ENCODE results near the gene EHHADH. TPM values are rescaled to one million over a fixed set of nuclear protein-coding genes. Genes with fewer than 3 reads are reported as not detected.
"Not testable (repeated sequence)": the region's sequence is repeated elsewhere in the genome, so short reads cannot be mapped to it uniquely, and the experiment has no call there.

Gene EHHADH
- total and polyA plus RNA-seq, 4 donors, result 2.8 to 11.1 (median 6.3) TPM

GRCh38 chr3:185263423-185263822 is 9.6 kb upstream of the EHHADH start:
- no peak for TF ChIP-seq CTCF (IDR thresholded peaks at IDR 0.05; ENCODE audit: control extremely low read depth, extremely low read depth)
- DNase-seq (no peak), ATAC-seq (ENCODE audit: insufficient read depth, low FRiP score) (no peak)
- Histone ChIP-seq H3K27me3 (ENCODE audit: control insufficient read depth in 3 of 3, insufficient read depth in 3 of 3, low read length in 2 of 3) (no peaks in the 10 kb centered on the region), H3K36me3 (ENCODE audit: control insufficient read depth in 4 of 4, insufficient read depth in 4 of 4, low read length in 4 of 4) (no peaks in the 10 kb centered on the region), H3K9me3 (ENCODE audit: control insufficient read depth in 4 of 4, insufficient read depth in 3 of 4, low read length in 3 of 4) (no peaks in the 10 kb centered on the region), H3K9ac (ENCODE audit: insufficient read depth in 1 of 2, low read length in 2 of 2) (no peak overlapping the region), H3K4me1 (ENCODE audit: control insufficient read depth in 5 of 5, insufficient read depth in 5 of 5, low read length in 5 of 5) (no peaks in the 10 kb centered on the region), H3K4me3 (no peak overlapping the region), H3K27ac (ENCODE audit: low read depth in 1 of 2, low read length in 1 of 2) (no peak overlapping the region)
- WGBS, 2 donors, result 93 to 96% methylated on average over 4 of the region's 4 CpGs

GRCh38 chr3:185257334-185257733 is 3.5 kb upstream of the EHHADH start:
- DNase-seq (no peak), ATAC-seq (ENCODE audit: insufficient read depth, low FRiP score) (no peak)
- H3K9ac ChIP-seq (ENCODE audit: insufficient read depth in 1 of 2, low read length in 2 of 2), result no peak overlapping the region
- H3K27me3 ChIP-seq (ENCODE audit: control insufficient read depth in 3 of 3, insufficient read depth in 3 of 3, low read length in 2 of 3), result no peaks in the 10 kb centered on the region
- H3K27ac ChIP-seq (ENCODE audit: low read depth in 1 of 2, low read length in 1 of 2), result no peak overlapping the region
- H3K4me1 ChIP-seq (ENCODE audit: control insufficient read depth in 5 of 5, insufficient read depth in 5 of 5, low read length in 5 of 5), result peaks cover 0 to 4% (median 0%) of the 10 kb centered on the region in 5 donors
- TF ChIP-seq CTCF (IDR thresholded peaks at IDR 0.05; ENCODE audit: control extremely low read depth, extremely low read depth), result no peak
- no peak overlapping the region for H3K4me3 ChIP-seq
- H3K36me3 ChIP-seq (ENCODE audit: control insufficient read depth in 4 of 4, insufficient read depth in 4 of 4, low read length in 4 of 4), result no peaks in the 10 kb centered on the region
- no peaks in the 10 kb centered on the region for H3K9me3 ChIP-seq (ENCODE audit: control insufficient read depth in 4 of 4, insufficient read depth in 3 of 4, low read length in 3 of 4)
- WGBS, 2 donors, result 97 to 98% methylated on average over 1 of the region's 1 CpG

GRCh38 chr3:185254799-185255198 is 950 bp upstream of the EHHADH start:
- no peak overlapping the region for H3K4me3 ChIP-seq
- TF ChIP-seq CTCF (IDR thresholded peaks at IDR 0.05; ENCODE audit: control extremely low read depth, extremely low read depth), result no peak
- peaks cover 0 to 4% (median 0%) of the 10 kb centered on the region in 5 donors for H3K4me1 ChIP-seq (ENCODE audit: control insufficient read depth in 5 of 5, insufficient read depth in 5 of 5, low read length in 5 of 5)
- 93 to 96% methylated on average over 4 of the region's 4 CpGs for WGBS, 2 donors
- H3K27ac ChIP-seq (ENCODE audit: low read depth in 1 of 2, low read length in 1 of 2), result no peak overlapping the region
- no peaks in the 10 kb centered on the region for H3K36me3 ChIP-seq (ENCODE audit: control insufficient read depth in 4 of 4, insufficient read depth in 4 of 4, low read length in 4 of 4)
- DNase-seq (no peak), ATAC-seq (ENCODE audit: insufficient read depth, low FRiP score) (no peak)
- no peaks in the 10 kb centered on the region for H3K9me3 ChIP-seq (ENCODE audit: control insufficient read depth in 4 of 4, insufficient read depth in 3 of 4, low read length in 3 of 4)
- H3K9ac ChIP-seq (ENCODE audit: insufficient read depth in 1 of 2, low read length in 2 of 2), result no peak overlapping the region
- H3K27me3 ChIP-seq (ENCODE audit: control insufficient read depth in 3 of 3, insufficient read depth in 3 of 3, low read length in 2 of 3), result no peaks in the 10 kb centered on the region

GRCh38 chr3:185253133-185253532 is 716 bp downstream of the EHHADH start:
- H3K9me3 ChIP-seq (ENCODE audit: control insufficient read depth in 4 of 4, insufficient read depth in 3 of 4, low read length in 3 of 4); H3K4me3 ChIP-seq; H3K27ac ChIP-seq (ENCODE audit: low read depth in 1 of 2, low read length in 1 of 2); DNase-seq; H3K27me3 ChIP-seq (ENCODE audit: control insufficient read depth in 3 of 3, insufficient read depth in 3 of 3, low read length in 2 of 3); H3K9ac ChIP-seq (ENCODE audit: insufficient read depth in 1 of 2, low read length in 2 of 2); ATAC-seq (ENCODE audit: insufficient read depth, low FRiP score); H3K4me1 ChIP-seq (ENCODE audit: control insufficient read depth in 5 of 5, insufficient read depth in 5 of 5, low read length in 5 of 5); H3K36me3 ChIP-seq (ENCODE audit: control insufficient read depth in 4 of 4, insufficient read depth in 4 of 4, low read length in 4 of 4): not testable (repeated sequence)
- 84 to 88% methylated on average over 4 of the region's 4 CpGs for whole genome bisulfite sequencing, 2 donors

All from lung (tissue), 12 donors.